SK-N-MC (cell line): ENCODE data around the gene ARPC1A.

Source experiments
- DNase-seq: peaks from one replicate; pipeline ENCODE4 v3.0.0-alpha.2; 2011; ENCODE audit warnings: low read depth, low spot score
- H3K27ac ChIP-seq: fragments of 200-600 bp; sonication (generic); 2 replicates; pipeline ENCODE4 v1.5.1; 2016; ENCODE audit warnings: mixed run types
- H3K36me3 ChIP-seq: fragments of 200-600 bp; sonication (generic); 2 replicates; pipeline ENCODE4 v1.6.1; 2017; ENCODE audit warnings: antibody characterized with exemption, low read length, mixed read lengths; ENCODE audit not compliant: insufficient read depth
- H3K4me3 ChIP-seq: fragments of 200-600 bp; sonication (generic); 2 replicates; pipeline ENCODE4 v1.5.1; 2016
- H3K9ac ChIP-seq: fragments of 200-600 bp; sonication (generic); 2 replicates; pipeline ENCODE4 v1.8.0; 2017; ENCODE audit warnings: mixed run types, mixed read lengths; ENCODE audit not compliant: insufficient read length
- H3K9me3 ChIP-seq: fragments of 200-600 bp; sonication (generic); 2 replicates; pipeline ENCODE4 v1.6.1; 2017; ENCODE audit warnings: low read depth, mild to moderate bottlenecking, antibody characterized with exemption, low read length, moderate library complexity, mixed read lengths
- EZH2 ChIP-seq: fragments of 200-600 bp; sonication (generic); IDR thresholded peaks from one replicate; pipeline ENCODE4 v1.6.1; 2017; ENCODE audit warnings: antibody characterized with exemption
- FOXP2 ChIP-seq: optimal IDR thresholded peaks from 2 replicates; pipeline ENCODE3; 2011; ENCODE audit warnings: mild to moderate bottlenecking, moderate library complexity; ENCODE audit not compliant: insufficient read depth; ENCODE audit errors: extremely low read length, control extremely low read depth
- POLR2AphosphoS5 ChIP-seq: IDR thresholded peaks from 2 replicates; pipeline ENCODE4 v1.6.1; 2012; ENCODE audit warnings: mild to moderate bottlenecking, low read depth, low read length, borderline replicate concordance

The ARPC1A gene

GRCh38 chr7:99359465-99360154 is 33.9 kb downstream of the ARPC1A start:
- Histone ChIP-seq H3K27ac (no peak overlapping the region), H3K4me3 (no peak overlapping the region), H3K36me3 (peaks cover 76% of the 10 kb centered on the region), H3K9me3 (no peaks in the 10 kb centered on the region), H3K9ac (no peak overlapping the region)
- TF ChIP-seq POLR2AphosphoS5 (no peak), FOXP2 (no peak), EZH2 (no peak)
- DNase-seq, result no peak

GRCh38 chr7:99362801-99363200 is 37.1 kb downstream of the ARPC1A start:
- peak overlapping the region; percentile 8; the same call in 1 of the 2 replicates for H3K27ac ChIP-seq
- peaks cover 78% of the 10 kb centered on the region for H3K36me3 ChIP-seq
- DNase-seq, result no peak
- no peaks in the 10 kb centered on the region for H3K9me3 ChIP-seq
- H3K4me3 ChIP-seq, result no peak overlapping the region
- no peak overlapping the region for H3K9ac ChIP-seq
- TF ChIP-seq POLR2AphosphoS5 (no peak), EZH2 (no peak)

- Histone ChIP-seq H3K9ac (no peak overlapping the region), H3K36me3 (peaks cover 74% of the 10 kb centered on the region), H3K9me3 (no peaks in the 10 kb centered on the region), H3K27ac (no peak overlapping the region), H3K4me3 (no peak overlapping the region)
- TF ChIP-seq POLR2AphosphoS5 (no peak), FOXP2 (no peak), EZH2 (no peak)
- no peak for DNase-seq
Measured at GRCh38 chr7:99363286-99363685, 37.6 kb downstream of the ARPC1A start.

- H3K9ac ChIP-seq, result no peak overlapping the region
- H3K36me3 ChIP-seq, result peaks cover 57% of the 10 kb centered on the region
- no peak overlapping the region for H3K4me3 ChIP-seq
- no peaks in the 10 kb centered on the region for H3K9me3 ChIP-seq
- no peak for DNase-seq
- TF ChIP-seq FOXP2 (no peak), POLR2AphosphoS5 (no peak), EZH2 (no peak)
- no peak overlapping the region for H3K27ac ChIP-seq
Measured at GRCh38 chr7:99365318-99366141, 39.8 kb downstream of the ARPC1A start.

GRCh38 chr7:99366646-99367045 is 40.9 kb downstream of the ARPC1A start:
- Histone ChIP-seq H3K27ac (no peak overlapping the region), H3K9me3 (no peaks in the 10 kb centered on the region), H3K4me3 (no peak overlapping the region), H3K36me3 (peaks cover 46% of the 10 kb centered on the region), H3K9ac (no peak overlapping the region)
- DNase-seq, result no peak
- no peak for TF ChIP-seq POLR2AphosphoS5
- TF ChIP-seq FOXP2, result no peak

GRCh38 chr7:99368750-99369389 is 43.2 kb downstream of the ARPC1A start:
- no peak overlapping the region for H3K9ac ChIP-seq
- no peak for TF ChIP-seq EZH2
- no peak for TF ChIP-seq FOXP2
- no peak for TF ChIP-seq POLR2AphosphoS5
- no peaks in the 10 kb centered on the region for H3K9me3 ChIP-seq
- H3K27ac ChIP-seq, result peak overlapping the region; percentile 44; the same call in 1 of the 2 replicates
- peaks cover 29% of the 10 kb centered on the region for H3K36me3 ChIP-seq
- no peak for DNase-seq
- no peak overlapping the region for H3K4me3 ChIP-seq

- no peaks in the 10 kb centered on the region for H3K9me3 ChIP-seq
- TF ChIP-seq FOXP2 (no peak), POLR2AphosphoS5 (no peak), EZH2 (no peak)
Measured at GRCh38 chr7:99369767-99370391, 44.2 kb downstream of the ARPC1A start.

More at GRCh38 chr7:99369767-99370391, 44.2 kb downstream of the ARPC1A start:
- H3K36me3 ChIP-seq, result peaks cover 21% of the 10 kb centered on the region
- H3K9ac ChIP-seq, result no peak overlapping the region
- no peak for DNase-seq
- no peak overlapping the region for H3K4me3 ChIP-seq
- H3K27ac ChIP-seq, result no peak overlapping the region
